Measurements from ENCODE around the gene CWC25. TPM values are rescaled to one million over a fixed set of nuclear protein-coding genes. Genes with fewer than 3 reads are reported as not detected.
A peak's percentile ranks its signal among the peaks of the same experiment; 100 is the strongest.

CWC25 gene
- total RNA-seq, 1 donor from 2014 or later = 22.2 TPM

- DNase-seq (no peak), ATAC-seq (no peak)
- H3K4me1 ChIP-seq = peaks cover 20% of the 10 kb centered on the region
- no peaks in the 10 kb centered on the region for H3K27me3 ChIP-seq
- intact Hi-C loops (cut with DNase I) = no loop called here
- H3K27ac ChIP-seq = peak overlapping the region; percentile 99
- peak overlapping the region; percentile 62 for H3K4me3 ChIP-seq
- H3K36me3 ChIP-seq = peaks cover 44% of the 10 kb centered on the region
- H3K9me3 ChIP-seq = no peaks in the 10 kb centered on the region
- no peak for TF ChIP-seq CTCF (IDR thresholded peaks at IDR 0.05)
Measured at GRCh38 chr17:38800237-38800760, 24.8 kb downstream of the CWC25 start.

DNA sequence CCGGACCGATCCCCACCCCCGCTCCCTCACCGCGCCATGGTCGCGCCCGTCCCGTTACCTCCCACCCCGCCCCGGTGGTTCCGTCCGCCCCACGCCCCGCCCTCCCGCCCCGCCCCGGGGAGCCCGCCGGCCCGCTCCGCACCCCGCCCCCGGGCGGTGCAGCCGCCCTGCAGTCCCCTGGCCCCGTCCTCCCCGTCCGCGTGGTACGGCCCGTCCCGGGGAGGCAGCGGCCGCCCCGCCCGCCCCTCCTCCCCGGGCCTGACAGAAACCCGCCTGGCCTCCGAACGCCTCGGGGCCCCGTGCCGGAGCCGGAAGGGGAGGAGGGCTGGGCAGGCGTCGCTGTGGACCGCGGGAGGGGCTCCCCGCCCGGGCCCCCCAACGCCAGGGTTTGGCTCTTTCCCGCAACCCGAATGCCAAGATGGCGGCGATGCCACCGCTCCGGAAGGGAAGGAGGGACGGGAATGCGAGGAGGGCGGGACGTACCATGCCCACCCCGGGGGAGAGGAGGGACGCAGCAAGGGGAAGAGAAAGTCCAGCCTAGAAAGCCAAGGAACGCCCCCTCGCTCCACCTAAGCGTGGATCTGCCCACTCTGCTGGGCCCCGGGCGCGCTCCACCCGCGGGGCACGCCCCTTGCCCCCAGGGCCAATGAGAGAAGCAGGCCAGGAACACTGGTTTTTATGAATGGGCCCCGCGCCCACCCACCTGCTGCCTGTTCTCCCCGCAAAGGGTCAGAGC, 25.5 kb downstream of the CWC25 start, which contains the start of gene PIP4K2B:
TSS of gene PIP4K2B (minus strand) at position 56 of the 736 bp plus-strand sequence. CDS start 132 bp downstream, outside the sequence.
- intact Hi-C loops (cut with DNase I) = no loop called here
- no peak for TF ChIP-seq CTCF (IDR thresholded peaks at IDR 0.05)
- peak; percentile 97 for ATAC-seq
- Histone ChIP-seq H3K9me3 (no peaks in the 10 kb centered on the region), H3K4me3 (peak within 1 kb of the TSS; percentile 62), H3K27ac (peak within 1 kb of the TSS; percentile 99), H3K36me3 (peaks cover 38% of the 10 kb centered on the region), H3K4me1 (peaks cover 20% of the 10 kb centered on the region), H3K27me3 (no peaks in the 10 kb centered on the region)
- DNase-seq = peak; percentile 98

GRCh38 chr17:38798614-38799500, 26.3 kb downstream of the CWC25 start:
- H3K4me3 ChIP-seq = peak overlapping the region; percentile 62
- peak overlapping the region; percentile 99 for H3K27ac ChIP-seq
- no peaks in the 10 kb centered on the region for H3K27me3 ChIP-seq
- DNase-seq (no peak), ATAC-seq (peak; percentile 29)
- TF ChIP-seq CTCF (IDR thresholded peaks at IDR 0.05) = no peak
- intact Hi-C loops (cut with DNase I) = no loop called here
- H3K9me3 ChIP-seq = no peaks in the 10 kb centered on the region
- H3K4me1 ChIP-seq = peaks cover 20% of the 10 kb centered on the region
- peaks cover 30% of the 10 kb centered on the region for H3K36me3 ChIP-seq

DNA sequence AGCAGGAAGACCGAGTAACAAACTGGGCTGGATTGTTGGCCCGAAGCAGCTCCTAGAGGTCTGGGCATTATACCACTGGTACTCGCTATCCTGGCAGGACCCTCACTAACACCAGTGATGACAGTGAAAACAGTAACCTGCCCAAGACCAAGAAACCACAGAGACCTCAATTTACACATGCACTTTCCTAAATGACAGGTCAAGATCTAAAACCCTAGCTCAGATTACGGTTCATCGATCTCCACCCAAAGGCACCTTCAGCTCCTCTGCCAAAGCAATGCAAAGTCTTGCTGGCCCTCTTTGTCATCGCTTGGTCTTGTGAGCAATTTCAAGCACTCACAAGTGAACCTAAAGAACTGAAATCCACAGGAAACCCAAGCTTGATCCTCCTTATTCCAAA, 27.3 kb downstream of the CWC25 start:
- H3K27me3 ChIP-seq = no peaks in the 10 kb centered on the region
- peaks cover 20% of the 10 kb centered on the region for H3K4me1 ChIP-seq
- intact Hi-C loops (cut with DNase I) = no loop called here
- no peak for TF ChIP-seq CTCF (IDR thresholded peaks at IDR 0.05)
- DNase-seq (no peak), ATAC-seq (no peak)
- peaks cover 20% of the 10 kb centered on the region for H3K36me3 ChIP-seq
- peak overlapping the region; percentile 62 for H3K4me3 ChIP-seq
- no peaks in the 10 kb centered on the region for H3K9me3 ChIP-seq
- no peak overlapping the region for H3K27ac ChIP-seq

- Histone ChIP-seq H3K9me3 (no peaks in the 10 kb centered on the region), H3K27ac (no peak overlapping the region), H3K27me3 (no peaks in the 10 kb centered on the region), H3K4me3 (peak overlapping the region; percentile 62), H3K4me1 (peaks cover 20% of the 10 kb centered on the region), H3K36me3 (peaks cover 18% of the 10 kb centered on the region)
- intact Hi-C loops (cut with DNase I) = no loop called here
- no peak for TF ChIP-seq CTCF (IDR thresholded peaks at IDR 0.05)
- DNase-seq = no peak
- ATAC-seq = no peak
Measured at GRCh38 chr17:38797158-38797490, 28.0 kb downstream of the CWC25 start.

Measured in upper lobe of right lung (tissue), 1 donor.